ENCODE results near the gene CLPX. TPM values are rescaled to one million over a fixed set of nuclear protein-coding genes. Genes with fewer than 3 reads are reported as not detected.

The CLPX gene
- 34.2 to 50.1 TPM (median 47.1 TPM) in 5 replicates for total RNA-seq (2022; extraction: Qiagen RNA extraction; ENCODE audit: low read depth)

DNA sequence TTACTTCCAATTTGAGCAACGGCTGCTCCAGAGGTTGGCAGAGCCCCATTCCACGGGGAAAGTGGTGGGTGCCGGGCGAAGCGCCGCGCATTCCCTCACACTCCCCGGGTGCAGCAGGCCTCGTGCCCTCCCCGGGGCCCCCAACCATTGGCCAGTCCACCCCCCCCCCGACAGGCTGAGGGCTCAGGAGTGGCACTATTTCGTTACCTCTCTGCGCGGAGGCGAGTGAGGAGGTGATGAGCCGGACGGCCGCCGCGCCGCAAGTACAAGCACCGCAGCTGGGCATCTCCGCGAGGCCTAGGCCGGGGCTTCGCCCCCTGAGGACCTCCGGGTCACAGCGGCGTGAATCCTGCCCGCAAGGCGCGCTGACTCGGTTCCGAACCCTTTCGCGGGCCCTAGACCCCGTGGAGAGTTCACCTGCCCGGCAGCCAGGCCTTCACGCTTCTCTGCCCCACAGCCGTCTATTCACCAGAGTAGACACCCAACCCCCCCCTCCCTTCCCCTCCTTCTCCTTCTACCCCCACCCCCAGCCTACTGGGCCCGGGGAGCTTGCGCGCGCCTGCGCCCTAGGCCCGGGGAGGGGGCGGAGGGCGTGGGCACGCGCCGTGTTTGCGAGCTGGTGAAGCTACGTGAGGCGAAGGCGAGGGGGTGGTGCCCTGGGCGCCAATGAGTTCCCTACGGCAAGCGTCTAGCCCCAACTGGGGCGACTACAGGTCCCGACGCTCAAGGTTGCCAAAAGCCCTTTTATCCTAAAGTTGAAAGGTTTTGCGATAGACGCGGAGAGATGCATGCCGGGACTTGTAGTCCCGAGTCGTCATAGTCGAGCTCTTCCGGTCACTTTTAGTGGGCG is at the start of gene CLPX:
CLPX (minus strand) TSS at position 475 of the 850 bp plus-strand sequence; CDS start at position 286, 189 bp downstream.

DNA sequence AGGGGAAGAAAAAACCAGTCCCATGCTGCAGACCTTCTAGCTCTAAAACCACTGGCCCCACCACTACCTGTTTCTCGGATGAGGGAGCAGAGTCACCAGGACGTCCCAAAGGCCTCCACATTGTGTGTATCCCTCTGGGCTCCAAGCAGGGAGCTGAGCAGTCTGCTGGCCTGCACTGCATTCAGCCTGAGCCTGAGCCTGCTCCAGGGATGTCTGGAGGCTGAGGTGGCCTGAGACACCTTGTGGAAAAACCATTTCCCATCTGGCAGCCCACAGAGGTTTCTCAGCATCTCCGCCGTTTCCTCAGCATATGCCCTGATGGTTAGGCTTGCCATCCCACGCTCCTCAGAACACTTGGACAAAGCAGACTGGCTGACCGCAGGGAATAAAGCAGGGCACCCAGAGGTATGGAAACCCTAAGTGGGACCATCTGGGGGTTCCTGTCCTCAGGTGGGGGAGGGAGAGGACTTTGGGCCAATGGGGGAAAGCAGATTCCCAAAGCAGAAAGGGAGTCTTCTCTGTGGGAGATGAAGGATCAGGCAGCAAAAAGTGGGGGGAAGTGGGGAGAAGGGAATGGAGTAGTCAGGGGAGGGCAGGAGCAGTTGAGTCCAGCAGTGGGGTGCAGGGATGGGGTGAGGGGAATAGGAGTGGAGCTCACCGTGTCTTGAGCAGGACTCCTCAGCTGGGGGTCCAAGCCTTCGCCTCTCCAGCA is 25.8 kb upstream of the CLPX start, which contains the start of gene CILP:
CILP (minus strand) TSS at position 704 of the 712 bp plus-strand sequence. CDS start 1,718 bp downstream, outside the sequence.

DNA sequence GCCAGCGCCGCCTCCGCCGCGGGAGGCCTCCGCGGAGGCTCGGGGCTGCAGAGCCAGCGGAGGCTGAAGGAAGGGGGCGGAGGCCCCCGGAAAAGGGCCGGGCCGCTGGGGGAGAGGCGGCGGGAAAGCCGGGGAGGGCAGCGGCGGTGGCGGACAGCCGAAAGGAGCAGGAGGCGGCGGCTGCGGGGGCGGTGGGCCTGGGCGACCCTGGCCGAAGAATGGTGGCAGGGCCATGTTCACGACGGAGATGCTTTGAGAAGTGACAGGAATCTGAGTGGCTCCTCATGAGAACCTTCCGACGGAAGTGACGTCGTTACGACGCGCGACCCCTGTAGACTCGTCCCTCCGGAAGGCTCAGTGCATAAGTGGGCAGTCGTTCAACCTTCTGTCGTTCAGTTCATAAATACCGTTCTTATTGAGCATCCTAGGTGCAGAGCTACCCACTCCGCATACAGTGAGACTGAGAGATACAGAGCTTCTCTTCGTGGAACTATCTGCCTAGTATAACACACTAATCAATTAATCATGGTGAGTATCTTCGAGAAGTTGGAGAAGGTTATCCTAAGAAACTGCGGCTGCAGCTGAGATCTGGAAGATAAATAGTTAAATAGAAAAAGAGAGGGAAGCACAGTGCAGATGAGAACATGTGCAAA is 51.5 kb downstream of the CLPX start, which contains the start of gene PDCD7:
PDCD7 (minus strand) TSS at position 261 of the 653 bp plus-strand sequence; CDS start at position 234, 27 bp downstream.

DNA sequence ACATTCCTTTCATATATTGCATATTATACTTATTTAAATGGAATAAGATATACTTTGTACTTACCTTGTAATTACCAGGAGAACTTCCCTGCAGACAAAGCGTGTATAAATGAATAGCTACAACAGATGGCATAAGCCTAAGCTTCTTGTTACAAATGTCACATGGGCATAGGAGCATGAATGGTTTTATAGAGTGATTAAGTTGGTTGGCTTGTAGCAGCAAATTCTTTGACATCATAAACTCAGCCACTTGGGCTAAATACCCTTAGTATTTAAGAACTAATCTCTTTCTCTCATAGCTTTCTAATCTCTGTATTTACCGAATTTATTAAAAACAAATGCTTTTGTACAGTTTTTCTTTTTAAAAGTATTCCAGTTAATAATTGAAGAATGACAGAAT is 70.1 kb downstream of the CLPX start, which contains the start of gene UBAP1L:
UBAP1L (minus strand) TSS at position 115 of the 400 bp plus-strand sequence. CDS start 8,985 bp downstream, outside the sequence.

Other genes with a start within 250 kb of the CLPX start
- gene SPG21, start 195.4 kb downstream of the CLPX start, total RNA-seq (2022; extraction: Qiagen RNA extraction; ENCODE audit: low read depth) = 111 to 131 TPM (median 127 TPM) in 5 replicates
- gene MTFMT, start 155.7 kb downstream of the CLPX start, total RNA-seq (2022; extraction: Qiagen RNA extraction; ENCODE audit: low read depth) = 20.3 to 30.4 TPM (median 25.6 TPM) in 5 replicates
- 17.5 to 21.2 TPM (median 19.5 TPM) in 5 replicates for gene SLC51B, start 140.0 kb downstream of the CLPX start, total RNA-seq (2022; extraction: Qiagen RNA extraction; ENCODE audit: low read depth)
- 0.08 to 0.13 TPM (median 0.10 TPM) in 5 replicates for gene RASL12, start 117.4 kb downstream of the CLPX start, total RNA-seq (2022; extraction: Qiagen RNA extraction; ENCODE audit: low read depth)
- not detected in 5 replicates for gene KBTBD13, start 108.6 kb downstream of the CLPX start, total RNA-seq (2022; extraction: Qiagen RNA extraction; ENCODE audit: low read depth)
- 0.61 to 0.85 TPM (median 0.65 TPM) in 5 replicates for gene UBAP1L, start 70.1 kb downstream of the CLPX start, total RNA-seq (2022; extraction: Qiagen RNA extraction; ENCODE audit: low read depth)
- 24.5 to 27.8 TPM (median 26.2 TPM) in 5 replicates for gene PDCD7, start 51.5 kb downstream of the CLPX start, total RNA-seq (2022; extraction: Qiagen RNA extraction; ENCODE audit: low read depth)
- gene CILP, start 26.1 kb upstream of the CLPX start, total RNA-seq (2022; extraction: Qiagen RNA extraction; ENCODE audit: low read depth) = 0.17 to 0.23 TPM (median 0.21 TPM) in 5 replicates
- gene PARP16, start 101.5 kb upstream of the CLPX start, total RNA-seq (2022; extraction: Qiagen RNA extraction; ENCODE audit: low read depth) = 10.3 to 11.3 TPM (median 10.8 TPM) in 5 replicates
- gene RNU5A-1, start 110.7 kb upstream of the CLPX start, total RNA-seq (2022; extraction: Qiagen RNA extraction; ENCODE audit: low read depth) = not detected in 5 replicates
- not detected in 5 replicates for gene RNU5B-1, start 119.3 kb upstream of the CLPX start, total RNA-seq (2022; extraction: Qiagen RNA extraction; ENCODE audit: low read depth)
- gene IGDCC3, start 192.7 kb upstream of the CLPX start, total RNA-seq (2022; extraction: Qiagen RNA extraction; ENCODE audit: low read depth) = 0.09 to 0.23 TPM (median 0.16 TPM) in 5 replicates
- gene IGDCC4, start 237.6 kb upstream of the CLPX start, total RNA-seq (2022; extraction: Qiagen RNA extraction; ENCODE audit: low read depth) = 2.2 to 2.8 TPM (median 2.5 TPM) in 5 replicates

Data from A549 treated with GW870086 at 1 μM for 4 hours (cell line).